Stimulated activated CD4-positive, alpha-beta T cell treated with anti-CD3 and anti-CD28 coated beads, Interleukin-2, amount 100 ng/mL, for 24 hours (primary cell): ENCODE measurements around the gene NEBL.

Source experiments
- DNase-seq, 2 donors: peaks; one replicate each; pipeline ENCODE4 v3.0.0-alpha.2; 2020

Gene NEBL

GRCh38 chr10:20855398-20856038 is 41.6 kb downstream of the NEBL start:
- no peak for DNase-seq

- no peak for DNase-seq
Observed at GRCh38 chr10:20853276-20853675, 43.8 kb downstream of the NEBL start.

GRCh38 chr10:20852303-20852702 is 44.8 kb downstream of the NEBL start:
- no peak for DNase-seq

- DNase-seq, result no peak
Observed at GRCh38 chr10:20847512-20847911, 49.6 kb downstream of the NEBL start.

GRCh38 chr10:20846263-20846662 is 50.8 kb downstream of the NEBL start:
- no peak for DNase-seq

GRCh38 chr10:20841419-20841818 is 55.7 kb downstream of the NEBL start:
- no peak for DNase-seq

GRCh38 chr10:20839910-20840309 is 57.2 kb downstream of the NEBL start:
- no peak for DNase-seq

GRCh38 chr10:20839141-20839540 is 58.0 kb downstream of the NEBL start:
- no peak for DNase-seq

GRCh38 chr10:20836401-20836800 is 60.7 kb downstream of the NEBL start:
- no peak for DNase-seq

- no peak for DNase-seq
Observed at GRCh38 chr10:20835335-20835734, 61.8 kb downstream of the NEBL start.

GRCh38 chr10:20834825-20835224 is 62.3 kb downstream of the NEBL start:
- DNase-seq, result no peak

GRCh38 chr10:20822825-20823224 is 74.3 kb downstream of the NEBL start:
- no peak for DNase-seq

- DNase-seq, result no peak
Observed at GRCh38 chr10:20817646-20818045, 79.5 kb downstream of the NEBL start.

GRCh38 chr10:20817116-20817515 is 80.0 kb downstream of the NEBL start:
- DNase-seq, result no peak

GRCh38 chr10:20814116-20814515 is 83.0 kb downstream of the NEBL start:
- no peak for DNase-seq

- no peak for DNase-seq
Observed at GRCh38 chr10:20811131-20811530, 86.0 kb downstream of the NEBL start.

- DNase-seq, result no peak
Observed at GRCh38 chr10:20809631-20810030, 87.5 kb downstream of the NEBL start.

- no peak for DNase-seq
Observed at GRCh38 chr10:20806487-20806886, 90.6 kb downstream of the NEBL start.

GRCh38 chr10:20797290-20797689 is 99.8 kb downstream of the NEBL start:
- no peak for DNase-seq

- no peak for DNase-seq
Observed at GRCh38 chr10:20795391-20795790, 101.7 kb downstream of the NEBL start.

- no peak for DNase-seq
Observed at GRCh38 chr10:20785174-20785573, 111.9 kb downstream of the NEBL start.

GRCh38 chr10:20778008-20778757 is 118.9 kb downstream of the NEBL start:
- DNase-seq, result no peak

- no peak for DNase-seq
Observed at GRCh38 chr10:20776384-20777118, 120.6 kb downstream of the NEBL start.

GRCh38 chr10:20771051-20771450 is 126.1 kb downstream of the NEBL start:
- no peak for DNase-seq
